Suprapubic skin (tissue), 4 donors: ENCODE results near the gene EXD3.
"Not testable (repeated sequence)": the region's sequence is repeated elsewhere in the genome, so short reads cannot be mapped to it uniquely, and the experiment has no call there.

Source experiments
- POLR2A ChIP-seq, 2 donors: fragments of 450-650 bp; IDR thresholded peaks; one replicate each; pipeline ENCODE4 v1.6.1; 2017; ENCODE audit warnings: antibody characterized with exemption in 2 of 2, mild to moderate bottlenecking in 2 of 2, moderate library complexity in 2 of 2
- POLR2AphosphoS5 ChIP-seq, 3 donors: sonication (generic); formaldehyde crosslinking; IDR thresholded peaks; one replicate each; pipeline ENCODE4 v1.6.1; 2017; ENCODE audit warnings: antibody characterized with exemption in 3 of 3

DNA sequence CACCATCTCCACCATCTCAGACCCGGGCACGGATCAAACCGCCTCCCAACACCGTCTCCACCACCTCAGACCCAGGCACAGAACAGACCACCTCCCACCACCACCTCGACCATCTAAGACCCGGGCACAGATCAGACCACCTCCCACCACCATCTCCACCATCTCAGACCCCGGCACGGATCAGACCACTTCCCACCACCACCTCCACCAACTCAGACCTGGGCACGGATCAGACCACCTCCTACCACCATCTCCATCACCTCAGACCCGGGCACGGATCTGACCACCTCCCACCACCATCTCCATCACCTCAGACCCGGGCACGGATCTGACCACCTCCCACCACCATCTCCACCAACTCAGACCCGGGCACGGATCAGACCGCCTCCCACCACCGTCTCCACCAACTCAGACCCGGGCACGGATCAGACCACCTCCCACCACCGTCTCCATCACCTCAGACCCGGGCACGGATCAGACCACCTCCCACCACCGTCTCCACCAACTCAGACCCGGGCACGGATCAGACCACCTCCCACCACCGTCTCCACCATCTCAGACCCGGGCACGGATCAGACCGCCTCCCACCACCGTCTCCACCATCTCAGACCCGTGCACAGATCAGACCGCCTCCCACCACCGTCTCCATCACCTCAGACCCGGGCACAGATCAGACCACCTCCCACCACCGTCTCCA lies 43.6 kb upstream of the EXD3 start:
- TF ChIP-seq POLR2A, POLR2AphosphoS5 (IDR thresholded peaks at IDR 0.05): not testable (repeated sequence)
